ENCODE results near the gene CCDC39. TPM values are rescaled to one million over a fixed set of nuclear protein-coding genes. Genes with fewer than 3 reads are reported as not detected.

Gene CCDC39
- under 0.01 and 0.52 TPM in 2 replicates for total RNA-seq

GRCh38 chr3:180679178-180680096 lies at the start of gene CCDC39:
TSS of gene CCDC39 (minus strand) at chr3:180679489. CDS start at chr3:180679380, 109 bp downstream.

DNA sequence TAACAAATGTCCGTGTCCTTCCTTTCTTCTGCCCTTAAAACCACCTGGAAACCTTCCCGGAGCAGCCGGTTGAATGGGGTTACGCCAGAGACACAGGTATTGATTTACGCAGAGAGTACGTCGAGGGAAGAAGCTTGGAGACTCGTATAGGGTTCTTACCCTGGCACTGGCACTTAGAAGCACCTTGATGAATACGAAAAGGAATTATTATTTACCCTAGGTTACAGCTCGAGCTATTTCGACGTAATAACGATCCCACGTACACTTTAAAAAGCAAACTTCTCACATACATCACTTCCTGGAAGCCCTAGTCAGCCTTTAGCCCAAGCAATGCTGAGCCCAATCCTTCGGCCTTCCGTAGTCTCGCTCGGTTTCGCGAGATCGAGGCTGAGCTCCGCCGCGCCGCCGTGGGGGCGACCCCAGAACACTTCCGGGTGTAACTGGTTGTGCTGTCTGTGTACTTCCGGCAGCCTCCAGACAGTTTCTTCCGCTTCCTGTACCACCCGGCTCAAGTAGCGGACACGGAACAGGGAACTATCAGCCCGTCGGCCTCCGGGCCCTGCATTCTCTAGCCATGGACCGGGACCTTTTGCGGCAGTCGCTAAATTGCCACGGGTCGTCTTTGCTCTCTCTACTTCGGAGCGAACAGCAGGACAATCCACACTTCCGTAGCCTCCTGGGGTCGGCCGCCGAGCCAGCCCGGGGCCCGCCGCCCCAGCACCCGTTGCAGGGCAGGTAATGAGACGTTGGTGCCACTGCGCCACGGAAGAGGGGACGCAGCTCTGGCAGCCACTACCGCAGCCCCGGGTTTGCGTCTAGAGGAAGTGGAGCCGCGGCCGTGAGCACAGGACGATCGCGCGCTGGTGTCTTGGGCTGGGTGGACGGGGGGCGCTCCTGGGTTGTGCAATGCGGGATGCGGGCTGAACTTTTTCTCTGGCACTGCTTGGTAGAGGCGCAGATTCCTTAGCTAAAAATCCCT lies 77.3 kb downstream of the CCDC39 start, which contains the start of gene TTC14:
TSS of gene TTC14 (plus strand) at position 476 of the 979 bp plus-strand sequence. CDS start at position 575, 99 bp downstream.

Other genes with a start within 250 kb of the CCDC39 start
- 26.8 and 53.4 TPM in 2 replicates for gene TTC14, start 77.3 kb downstream of the CCDC39 start, total RNA-seq
- gene FXR1, start 233.2 kb upstream of the CCDC39 start, total RNA-seq = 274 and 307 TPM in 2 replicates

Data from bronchial smooth muscle cell (primary cell).